CD4-positive, alpha-beta T cell (primary cell): ENCODE results near the gene PDE4C. TPM values are rescaled to one million over a fixed set of nuclear protein-coding genes. Genes with fewer than 3 reads are reported as not detected.

Source experiments
- ATAC-seq: fragments of 200-7000 bp; cut with Tn5 transposase; one replicate; pipeline ENCODE4 v1.10.0; 2022; ENCODE audit warnings: mild to moderate bottlenecking; ENCODE audit not compliant: poor library complexity
- CTCF ChIA-PET: fragments of 350-600 bp; sonication (Branson Sonifier 250); formaldehyde crosslinking; loops from one replicate; lab custom pipeline; 2021; ENCODE audit warnings: antibody characterized with exemption, inconsistent platforms; lab: Charles Lee
- POLR2A ChIA-PET: fragments of 350-600 bp; sonication (Branson Sonifier 250); formaldehyde crosslinking; loops from one replicate; lab custom pipeline; 2021; ENCODE audit warnings: antibody characterized with exemption, inconsistent platforms; lab: Charles Lee
- DNase-seq, 14 experiments: peaks; one replicate each; pipeline ENCODE4 v3.0.0-alpha.2; 2013 to 2020; ENCODE audit warnings: mixed read lengths in 2 of 14
- H3K27ac ChIP-seq, 2 donors: one replicate each; pipeline versions ENCODE4 v1.5.1 to v1.7.0; 2013; ENCODE audit warnings: low read length in 2 of 2, low read depth in 1 of 2, mild to moderate bottlenecking in 1 of 2
- H3K27me3 ChIP-seq, 2 experiments: 1 replicate in 1 of 2; 2 replicates in 1 of 2; pipeline versions ENCODE4 v1.6.1 to v1.7.0; 2013; ENCODE audit warnings: low read length in 2 of 2, control low read depth in 1 of 2, mild to moderate bottlenecking in 1 of 2, moderate library complexity in 1 of 2; ENCODE audit not compliant: insufficient read depth in 2 of 2, control insufficient read depth in 1 of 2
- H3K36me3 ChIP-seq: one replicate; pipeline ENCODE4 v1.6.1; 2013; ENCODE audit warnings: low read length, control low read depth; ENCODE audit not compliant: insufficient read depth
- H3K4me1 ChIP-seq: one replicate; pipeline ENCODE4 v1.6.1; 2013; ENCODE audit warnings: low read length, control low read depth; ENCODE audit not compliant: insufficient read depth
- H3K4me3 ChIP-seq: one replicate; pipeline ENCODE4 v1.5.1; 2013; ENCODE audit warnings: mild to moderate bottlenecking, low read length, moderate library complexity
- H3K9me3 ChIP-seq, 2 experiments: 1 replicate in 1 of 2; 2 replicates in 1 of 2; pipeline versions ENCODE4 v1.6.1 to v1.7.0; 2013; ENCODE audit warnings: low read length in 2 of 2, mild to moderate bottlenecking in 2 of 2, control low read depth in 1 of 2, moderate library complexity in 1 of 2; ENCODE audit not compliant: control insufficient read depth in 1 of 2, insufficient read depth in 1 of 2
- H3K27ac Mint-ChIP-seq: one replicate; pipeline ENCODE4 v1.8.0; 2020; ENCODE audit warnings: mixed read lengths
- H3K27me3 Mint-ChIP-seq: one replicate; pipeline ENCODE4 v1.8.0; 2021; ENCODE audit warnings: mixed read lengths
- H3K36me3 Mint-ChIP-seq: one replicate; pipeline ENCODE4 v1.8.0; 2021; ENCODE audit warnings: low read depth, mixed read lengths
- H3K4me1 Mint-ChIP-seq: one replicate; pipeline ENCODE4 v1.8.0; 2021; ENCODE audit warnings: low read depth, mixed read lengths
- H3K4me3 Mint-ChIP-seq: one replicate; pipeline ENCODE4 v1.8.0; 2020; ENCODE audit warnings: mild to moderate bottlenecking, mixed read lengths
- H3K9me3 Mint-ChIP-seq: one replicate; pipeline ENCODE4 v1.8.0; 2020; ENCODE audit warnings: mixed read lengths
- intact Hi-C, 2 experiments: fragments of 100-400 bp; cut with DNase I in 1 of 2; cut with micrococcal nuclease in 1 of 2; formaldehyde crosslinking; loops; one replicate each; pipeline versions ENCODE4 v1.15.1 to v1.9.0; 2023 to 2025; cut with DNase I, micrococcal nuclease
- total RNA-seq, 174 experiments: library from RNA in 2 of 174; stranded (reverse) in 2 of 174; gene quantifications; one replicate each; pipeline ENCODE4 v1.2.3 and lab custom pipeline; 2021 to 2026
- TF ChIP-seq, protein P1 (sequence below): fragments of 200-600 bp; IDR thresholded peaks from one replicate; pipeline ENCODE4 v1.8.0; 2022; ENCODE audit warnings: antibody characterized with exemption, mild to moderate bottlenecking

PDE4C gene
- total RNA-seq, 2 experiments from 2014 or later = not detected

DNA sequence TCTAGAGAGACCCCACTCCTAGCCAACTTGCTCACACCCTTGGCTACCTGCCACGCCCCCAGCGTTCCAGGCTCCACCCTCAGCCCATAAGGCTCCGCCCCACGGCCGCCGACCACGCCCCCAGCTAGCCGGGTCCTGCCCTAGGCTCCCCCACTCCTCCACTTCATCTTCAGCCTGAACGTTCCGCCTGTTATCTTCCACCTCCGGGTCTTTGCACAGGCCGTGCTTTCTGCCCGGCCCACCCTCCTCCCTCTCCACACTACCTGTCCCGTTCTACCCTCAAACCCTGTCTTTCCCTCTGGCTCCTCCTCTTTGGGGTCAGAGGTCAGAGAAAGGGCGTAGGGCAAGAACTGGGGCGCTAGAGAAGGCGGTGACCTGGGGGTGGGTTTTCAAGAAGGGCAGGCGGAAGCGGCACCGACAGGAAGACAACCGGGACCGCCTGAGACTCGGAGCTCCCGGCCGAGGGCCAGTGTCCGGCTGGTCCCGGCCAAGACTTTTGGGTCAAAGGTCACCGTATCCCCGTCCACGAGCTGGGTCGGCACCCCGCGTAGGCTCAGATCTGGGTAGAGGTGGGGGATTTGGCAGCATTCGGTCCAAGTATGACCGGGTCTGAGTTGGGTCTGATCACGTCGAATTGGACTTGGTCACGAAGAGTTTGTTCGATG is 2.2 kb downstream of the PDE4C start:
- TF ChIP-seq, protein P1, sequence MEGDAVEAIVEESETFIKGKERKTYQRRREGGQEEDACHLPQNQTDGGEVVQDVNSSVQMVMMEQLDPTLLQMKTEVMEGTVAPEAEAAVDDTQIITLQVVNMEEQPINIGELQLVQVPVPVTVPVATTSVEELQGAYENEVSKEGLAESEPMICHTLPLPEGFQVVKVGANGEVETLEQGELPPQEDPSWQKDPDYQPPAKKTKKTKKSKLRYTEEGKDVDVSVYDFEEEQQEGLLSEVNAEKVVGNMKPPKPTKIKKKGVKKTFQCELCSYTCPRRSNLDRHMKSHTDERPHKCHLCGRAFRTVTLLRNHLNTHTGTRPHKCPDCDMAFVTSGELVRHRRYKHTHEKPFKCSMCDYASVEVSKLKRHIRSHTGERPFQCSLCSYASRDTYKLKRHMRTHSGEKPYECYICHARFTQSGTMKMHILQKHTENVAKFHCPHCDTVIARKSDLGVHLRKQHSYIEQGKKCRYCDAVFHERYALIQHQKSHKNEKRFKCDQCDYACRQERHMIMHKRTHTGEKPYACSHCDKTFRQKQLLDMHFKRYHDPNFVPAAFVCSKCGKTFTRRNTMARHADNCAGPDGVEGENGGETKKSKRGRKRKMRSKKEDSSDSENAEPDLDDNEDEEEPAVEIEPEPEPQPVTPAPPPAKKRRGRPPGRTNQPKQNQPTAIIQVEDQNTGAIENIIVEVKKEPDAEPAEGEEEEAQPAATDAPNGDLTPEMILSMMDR = no peak
- H3K27me3 Mint-ChIP-seq = peaks cover 69% of the 10 kb centered on the region
- Histone ChIP-seq H3K27ac (no peak overlapping the region), H3K9me3 (peaks cover 0 to 34% of the 10 kb centered on the region in 2 experiments), H3K27me3 (peaks cover 53 to 58% of the 10 kb centered on the region in 2 experiments), H3K4me1 (peaks cover 29% of the 10 kb centered on the region), H3K4me3 (peak overlapping the region; percentile 40), H3K36me3 (no peaks in the 10 kb centered on the region)
- H3K4me1 Mint-ChIP-seq = peaks cover 22% of the 10 kb centered on the region
- ATAC-seq (peak; percentile 18), DNase-seq (peak in 3 of 14 experiments; percentile 18 to 55 (median 47))
- H3K4me3 Mint-ChIP-seq = peak overlapping the region; percentile 81
- H3K9me3 Mint-ChIP-seq = no peaks in the 10 kb centered on the region
- POLR2A ChIA-PET = interaction anchor here (0.6 to 1.4 kb wide), 8 partner anchors 20 to 99 kb away, joined by 3 to 6 read pairs (median 4); partner anchors contain the start of genes JUND, LSM4, MPV17L2 and PIK3R2
- CTCF ChIA-PET = interaction anchor here (1.9 kb wide), 1 partner anchor 55 kb away, joined by 5 read pairs; no protein-coding TSS in a partner anchor
- no peaks in the 10 kb centered on the region for H3K36me3 Mint-ChIP-seq
- no peak overlapping the region for H3K27ac Mint-ChIP-seq
- intact Hi-C loops = no loop called here

DNA sequence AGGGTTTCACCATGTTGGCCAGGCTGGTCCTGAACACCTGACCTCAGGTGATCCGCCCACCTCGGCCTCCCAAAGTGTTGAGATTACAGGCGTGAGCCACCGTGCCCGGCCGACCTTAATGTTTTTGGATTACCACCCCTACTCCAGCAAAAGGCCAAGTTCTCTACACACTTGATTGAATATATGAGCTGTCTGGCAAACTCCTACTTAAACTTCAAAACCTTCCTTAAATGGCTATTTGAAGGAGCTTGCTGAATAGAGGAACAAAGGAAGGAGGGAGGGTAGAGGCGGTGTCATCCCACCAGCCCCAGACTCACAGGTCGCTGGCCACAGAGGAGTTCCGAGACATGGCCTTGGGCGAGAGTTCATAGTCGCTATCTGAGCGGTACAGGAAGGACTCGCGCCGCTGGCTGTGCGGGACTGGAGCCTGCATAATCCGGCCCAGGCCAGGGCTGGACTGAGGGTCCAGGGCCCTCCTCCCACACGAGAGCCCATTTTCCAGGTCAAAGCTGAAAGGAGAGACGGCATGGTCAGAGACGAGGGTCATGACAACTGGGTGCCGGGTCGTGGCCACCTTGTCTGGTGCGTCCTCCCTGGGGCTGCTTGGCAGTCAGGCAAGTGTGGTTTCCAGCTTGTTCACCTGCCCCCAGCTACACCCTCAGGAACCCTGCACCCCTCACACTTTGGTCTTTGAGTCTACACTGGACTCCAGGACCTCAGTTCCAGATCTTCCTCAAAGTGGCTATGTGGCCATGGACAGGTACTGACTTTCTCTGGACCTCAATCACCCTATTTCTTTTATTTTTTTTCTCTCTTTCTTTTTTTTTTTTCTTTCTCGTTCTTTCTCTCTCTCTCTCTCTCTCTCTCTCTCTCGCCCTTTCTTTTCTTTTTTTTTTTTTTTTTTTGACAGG is 4.2 kb downstream of the PDE4C start:
- Histone ChIP-seq H3K9me3 (peaks cover 0 to 34% of the 10 kb centered on the region in 2 experiments), H3K27ac (no peak overlapping the region), H3K4me3 (no peak overlapping the region), H3K4me1 (peaks cover 29% of the 10 kb centered on the region), H3K27me3 (peaks cover 39 to 44% of the 10 kb centered on the region in 2 experiments), H3K36me3 (no peaks in the 10 kb centered on the region)
- ATAC-seq (no peak), DNase-seq (no peak)
- intact Hi-C loops = no loop called here
- Mint-ChIP-seq H3K36me3 (no peaks in the 10 kb centered on the region), H3K4me3 (no peak overlapping the region), H3K27ac (no peak overlapping the region), H3K4me1 (peaks cover 22% of the 10 kb centered on the region), H3K27me3 (peaks cover 57% of the 10 kb centered on the region), H3K9me3 (no peaks in the 10 kb centered on the region)
- TF ChIP-seq, protein P1 = no peak
- ChIA-PET POLR2A (no interaction called here), CTCF (interaction anchor here (0.8 to 1.4 kb wide), 2 partner anchors 33 to 1268 kb away, joined by 3 to 4 read pairs; a partner anchor contains a TSS)

- ChIA-PET POLR2A (interaction anchor here (0.5 kb wide), 1 partner anchor 59 kb away, joined by 4 read pairs; no protein-coding TSS in a partner anchor), CTCF (interaction anchor here (1.4 to 1.7 kb wide), 2 partner anchors 34 to 168 kb away, joined by 3 to 6 read pairs; a partner anchor contains a TSS)
- TF ChIP-seq, protein P1 = no peak
- H3K27ac Mint-ChIP-seq = no peak overlapping the region
- H3K36me3 Mint-ChIP-seq = no peaks in the 10 kb centered on the region
- intact Hi-C loops = no loop called here
- H3K4me1 Mint-ChIP-seq = peaks cover 21% of the 10 kb centered on the region
- Histone ChIP-seq H3K36me3 (no peaks in the 10 kb centered on the region), H3K27me3 (peaks cover 29 to 31% of the 10 kb centered on the region in 2 experiments), H3K9me3 (peaks cover 0 to 30% of the 10 kb centered on the region in 2 experiments), H3K4me3 (no peak overlapping the region), H3K4me1 (peaks cover 25% of the 10 kb centered on the region), H3K27ac (no peak overlapping the region)
- H3K4me3 Mint-ChIP-seq = no peak overlapping the region
- peaks cover 47% of the 10 kb centered on the region for H3K27me3 Mint-ChIP-seq
- DNase-seq (peak in 2 of 14 experiments; percentile 12 to 38), ATAC-seq (no peak)
- no peaks in the 10 kb centered on the region for H3K9me3 Mint-ChIP-seq
Observed at GRCh38 chr19:18220632-18221275, 5.5 kb downstream of the PDE4C start.
